Astrocyte of the cerebellum (primary cell): Measurements from ENCODE around the gene RAP2A.

Experiments used
- DNase-seq: peaks from one replicate; pipeline ENCODE4 v3.0.0-alpha.2; 2011; ENCODE audit warnings: low read depth
- H3K4me3 ChIP-seq: 2 replicates; pipeline ENCODE4 v1.5.1; 2011; ENCODE audit warnings: mild to moderate bottlenecking, low read depth, low read length, moderate library complexity
- CTCF ChIP-seq: IDR thresholded peaks from 2 replicates; pipeline ENCODE4 v1.5.1; 2012; ENCODE audit warnings: low read length, low read depth, moderate library complexity, mild to moderate bottlenecking; ENCODE audit errors: missing control alignments
- in situ Hi-C: cut with HindIII; loops from 2 replicates; pipeline ENCODE4 v1.10.0; 2017; ENCODE audit warnings: low sequenced_read_pairs

The RAP2A gene

GRCh38 chr13:97434397-97435201 lies 630 bp downstream of the RAP2A start:
- in situ Hi-C loops = no loop called here
- DNase-seq = no peak
- peak overlapping the region; percentile 54 for H3K4me3 ChIP-seq
- TF ChIP-seq CTCF = no peak

GRCh38 chr13:97435323-97435722 lies 1.4 kb downstream of the RAP2A start:
- peak overlapping the region; percentile 54 for H3K4me3 ChIP-seq
- in situ Hi-C loops = no loop called here
- no peak for TF ChIP-seq CTCF
- no peak for DNase-seq

GRCh38 chr13:97435794-97436193 lies 1.8 kb downstream of the RAP2A start:
- in situ Hi-C loops = no loop called here
- TF ChIP-seq CTCF = no peak
- DNase-seq = no peak
- peak overlapping the region; percentile 54 for H3K4me3 ChIP-seq

- in situ Hi-C loops = no loop called here
- no peak for TF ChIP-seq CTCF
- no peak overlapping the region for H3K4me3 ChIP-seq
- no peak for DNase-seq
Measured at GRCh38 chr13:97436845-97437244, 2.9 kb downstream of the RAP2A start.

GRCh38 chr13:97437729-97438128 lies 3.8 kb downstream of the RAP2A start:
- no peak for DNase-seq
- no peak overlapping the region for H3K4me3 ChIP-seq
- TF ChIP-seq CTCF = no peak
- in situ Hi-C loops = no loop called here

- H3K4me3 ChIP-seq = no peak overlapping the region
- in situ Hi-C loops = no loop called here
- TF ChIP-seq CTCF = no peak
- DNase-seq = no peak
Measured at GRCh38 chr13:97438856-97439595, 5.1 kb downstream of the RAP2A start.
